Heart left ventricle (tissue), 16 donors: ENCODE measurements around the gene PCCA. TPM values are rescaled to one million over a fixed set of nuclear protein-coding genes. Genes with fewer than 3 reads are reported as not detected.

Experiments
- ATAC-seq, 4 donors: fragments of 200-7000 bp; cut with Tn5 transposase; one replicate each; pipeline ENCODE4 v1.9.1; 2020 to 2022; ENCODE audit warnings: moderate library complexity in 4 of 4, mild to moderate bottlenecking in 3 of 4, moderate number of reproducible peaks in 1 of 4
- DNase-seq, 5 donors: peaks; one replicate each; pipeline ENCODE4 v3.0.0-alpha.2; 2020
- H3K27ac ChIP-seq, 12 donors: fragments of 200-600 bp; sonication (generic) in 4 of 12; one replicate each; pipeline versions ENCODE4 v1.5.0 to v1.8.0; 2016 to 2022; ENCODE audit warnings: mild to moderate bottlenecking in 2 of 12
- H3K27me3 ChIP-seq, 9 donors: fragments of 200-600 bp; sonication (generic) in 2 of 9; one replicate each; pipeline versions ENCODE4 v1.5.1 to v1.8.0; 2016 to 2022; ENCODE audit warnings: mild to moderate bottlenecking in 3 of 9
- H3K36me3 ChIP-seq, 9 donors: fragments of 200-600 bp; sonication (generic) in 2 of 9; one replicate each; pipeline versions ENCODE4 v1.5.0 to v1.8.0; 2018 to 2022; ENCODE audit warnings: mild to moderate bottlenecking in 2 of 9
- H3K4me1 ChIP-seq, 12 donors: fragments of 200-600 bp; sonication (generic) in 4 of 12; one replicate each; pipeline versions ENCODE4 v1.5.0 to v1.8.0; 2016 to 2022; ENCODE audit warnings: mild to moderate bottlenecking in 3 of 12
- H3K4me3 ChIP-seq, 12 donors: fragments of 200-600 bp; sonication (generic) in 4 of 12; one replicate each; pipeline versions ENCODE4 v1.5.0 to v1.8.0; 2017 to 2022; ENCODE audit warnings: mild to moderate bottlenecking in 9 of 12, moderate library complexity in 4 of 12
- H3K9me3 ChIP-seq, 12 donors: fragments of 200-600 bp; sonication (generic) in 4 of 12; one replicate each; pipeline versions ENCODE4 v1.5.0 to v1.8.0; 2016 to 2022; ENCODE audit warnings: mild to moderate bottlenecking in 1 of 12
- CTCF ChIP-seq, 12 donors: fragments of 200-600 bp; sonication (generic) in 4 of 12; IDR thresholded peaks; one replicate each; pipeline versions ENCODE4 v1.5.0 to v1.8.0; 2018 to 2022; ENCODE audit warnings: antibody characterized with exemption in 12 of 12, mild to moderate bottlenecking in 5 of 12
- POLR2A ChIP-seq, 2 donors: fragments of 450-650 bp; IDR thresholded peaks; one replicate each; pipeline ENCODE4 v1.6.1; 2017; ENCODE audit warnings: antibody characterized with exemption in 2 of 2, mild to moderate bottlenecking in 2 of 2, moderate library complexity in 2 of 2
- WGBS, 4 donors: extraction: QIAGEN DNeasy Blood & Tissue Kit in 2 of 4; methylation state at CpG; one replicate each; pipeline versions ENCODE4 v1.1.5 to v1.1.7; 2013 to 2018; 5-methylcytosine and 5-hydroxymethylcytosine counted together
- intact Hi-C, 10 donors: fragments of 100-400 bp; cut with DNase I; formaldehyde crosslinking; loops; one replicate each; pipeline versions ENCODE4 v1.11.1 to v1.14.2; 2022
- polyA plus RNA-seq, 2 donors: library from polyadenylated mRNA; stranded (reverse); fragments of 200-250 nt; gene quantifications; one replicate each; pipeline ENCODE4 v1.2.3, GENCODE V29; 2013
- total RNA-seq, 9 donors: library from RNA; depleted of rRNA in 2 of 9; stranded (reverse); fragments of >200 nt in 2 of 9; fragmentation: NEBNext Ultra II Directional in 3 of 9; extraction: Animal tissue kit (Norgen Biotek cat#: 25700) in 3 of 9; gene quantifications; one replicate each; pipeline versions ENCODE4 v1.1.0 to v1.2.4, GENCODE V29; 2016 to 2023
- donor health status: ischemic (EF 13 %, LVEDD 7.1; RV severe dilation, severe dysfunction).
- donor health status: healthy with polysubstance abuse.
- donor health status: DM: no; HTN: yes; CAD: no.
- donor health status: DM: no; HTN: no; CAD: no.
- donor health status: ischemic (EF 25% LVEDD 6.9; RV normal size, moderate dysfunction).
- donor health status: ischemic (EF 25% LVEDD 5.7; RV mildly dilated, moderate dysfunction).
- donor health status: healthy.
- donor health status: DM: yes; HTN: yes; CAD: no.
- donor health status: ischemic (EF 35%, LVEDD 5.7; RV mildly dilated, moderate dysfunction).
- donor health status: nonischemic (EF 11% LVEDD 7.7; RV severe dilation, severe dysfunction).
- donor health status: DM: yes; HTN: yes; CAD: no.
- donor health status: PGD.
- donor health status: ischemic (EF 29% LVEDD 5.4; RV normal size, mild dysfunction).
- donor health status: nonischemic (EF 23%, LVEDD 6.1; RV moderate dilation, normal function).

The PCCA gene
- total and polyA plus RNA-seq, 11 donors, result 25.6 to 67.0 (median 40.9) TPM

GRCh38 chr13:100465558-100465957 is 376.7 kb downstream of the PCCA start:
- 88 to 93% (median 91%) methylated on average over 5 of the region's 5 CpGs for whole genome bisulfite sequencing, 4 donors
- Histone ChIP-seq H3K36me3 (no peaks in the 10 kb centered on the region), H3K27me3 (no peaks in the 10 kb centered on the region), H3K9me3 (no peaks in the 10 kb centered on the region), H3K4me3 (no peak overlapping the region), H3K4me1 (peaks cover 0 to 7% (median 0%) of the 10 kb centered on the region in 12 donors), H3K27ac (no peak overlapping the region)
- ATAC-seq, result no peak
- TF ChIP-seq POLR2A (IDR thresholded peaks at IDR 0.05) (no peak), CTCF (IDR thresholded peaks at IDR 0.05) (no peak)
- intact Hi-C loops, result no loop called here
- no peak for DNase-seq

GRCh38 chr13:100470866-100471505 is 382.1 kb downstream of the PCCA start:
- TF ChIP-seq CTCF (IDR thresholded peaks at IDR 0.05) (no peak), POLR2A (IDR thresholded peaks at IDR 0.05) (no peak)
- Histone ChIP-seq H3K9me3 (no peaks in the 10 kb centered on the region), H3K27me3 (no peaks in the 10 kb centered on the region), H3K4me1 (no peaks in the 10 kb centered on the region), H3K27ac (no peak overlapping the region), H3K36me3 (no peaks in the 10 kb centered on the region), H3K4me3 (no peak overlapping the region)
- intact Hi-C loops, result no loop called here
- no peak for DNase-seq
- no peak for ATAC-seq
- 83 to 95% (median 93%) methylated on average over 5 of the region's 5 CpGs for WGBS, 4 donors

GRCh38 chr13:100473087-100473486 is 384.2 kb downstream of the PCCA start:
- intact Hi-C loops, result no loop called here
- WGBS, 4 donors, result 78 to 84% (median 81%) methylated on average over 10 of the region's 10 CpGs
- Histone ChIP-seq H3K36me3 (no peaks in the 10 kb centered on the region), H3K4me1 (no peaks in the 10 kb centered on the region), H3K9me3 (no peaks in the 10 kb centered on the region), H3K27ac (no peak overlapping the region), H3K27me3 (no peaks in the 10 kb centered on the region), H3K4me3 (no peak overlapping the region)
- ATAC-seq (no peak), DNase-seq (no peak)
- TF ChIP-seq POLR2A (IDR thresholded peaks at IDR 0.05) (no peak), CTCF (IDR thresholded peaks at IDR 0.05) (no peak)

GRCh38 chr13:100473501-100474044 is 384.7 kb downstream of the PCCA start:
- H3K9me3 ChIP-seq, result no peaks in the 10 kb centered on the region
- H3K27me3 ChIP-seq, result no peaks in the 10 kb centered on the region
- H3K4me3 ChIP-seq, result no peak overlapping the region
- TF ChIP-seq CTCF (IDR thresholded peaks at IDR 0.05), result no peak
- no peak for TF ChIP-seq POLR2A (IDR thresholded peaks at IDR 0.05)
- intact Hi-C loops, result no loop called here
- no peaks in the 10 kb centered on the region for H3K36me3 ChIP-seq
- no peak for ATAC-seq
- DNase-seq, result no peak
- H3K27ac ChIP-seq, result no peak overlapping the region
- WGBS, 4 donors, result 92 to 94% (median 94%) methylated on average over 8 of the region's 8 CpGs
- no peaks in the 10 kb centered on the region for H3K4me1 ChIP-seq
